ENCODE data around the gene ME1. TPM values are rescaled to one million over a fixed set of nuclear protein-coding genes. Genes with fewer than 3 reads are reported as not detected.

The ME1 gene
- total and polyA plus RNA-seq, 2 donors, result 2.1 to 8.1 TPM

Other genes with a start within 250 kb of the ME1 start
- gene PGM3, start 237.8 kb downstream of the ME1 start, total RNA-seq, result 13.6 TPM
- 10.5 TPM for gene PGM3, start 237.8 kb downstream of the ME1 start, polyA plus RNA-seq
- gene RWDD2A, start 237.7 kb downstream of the ME1 start, total RNA-seq, result 1.8 TPM
- gene RWDD2A, start 237.7 kb downstream of the ME1 start, polyA plus RNA-seq, result 4.3 TPM
- gene PRSS35, start 81.5 kb upstream of the ME1 start, total RNA-seq, result 1.7 TPM
- 0.68 TPM for gene PRSS35, start 81.5 kb upstream of the ME1 start, polyA plus RNA-seq